D721Med (cell line): ENCODE data around the gene PDLIM5.

Experiments
- DNase-seq: peaks from one replicate; pipeline ENCODE4 v3.0.0; 2011; ENCODE audit warnings: low spot score; ENCODE audit not compliant: insufficient read length
- FAIRE-seq: peaks from 2 replicates; lab custom pipeline; 2011; peaks lifted over from hg19 to GRCh38; lab: Jason Lieb, UNC
- TF ChIP-seq, protein P1 (sequence below): IDR thresholded peaks from 2 replicates; pipeline ENCODE4 v1.5.1; 2012; ENCODE audit warnings: mild to moderate bottlenecking, control low read depth; ENCODE audit not compliant: insufficient read depth; ENCODE audit errors: missing control alignments

Gene PDLIM5

GRCh38 chr4:94516999-94517398 is 65.3 kb downstream of the PDLIM5 start:
- TF ChIP-seq, protein P1, sequence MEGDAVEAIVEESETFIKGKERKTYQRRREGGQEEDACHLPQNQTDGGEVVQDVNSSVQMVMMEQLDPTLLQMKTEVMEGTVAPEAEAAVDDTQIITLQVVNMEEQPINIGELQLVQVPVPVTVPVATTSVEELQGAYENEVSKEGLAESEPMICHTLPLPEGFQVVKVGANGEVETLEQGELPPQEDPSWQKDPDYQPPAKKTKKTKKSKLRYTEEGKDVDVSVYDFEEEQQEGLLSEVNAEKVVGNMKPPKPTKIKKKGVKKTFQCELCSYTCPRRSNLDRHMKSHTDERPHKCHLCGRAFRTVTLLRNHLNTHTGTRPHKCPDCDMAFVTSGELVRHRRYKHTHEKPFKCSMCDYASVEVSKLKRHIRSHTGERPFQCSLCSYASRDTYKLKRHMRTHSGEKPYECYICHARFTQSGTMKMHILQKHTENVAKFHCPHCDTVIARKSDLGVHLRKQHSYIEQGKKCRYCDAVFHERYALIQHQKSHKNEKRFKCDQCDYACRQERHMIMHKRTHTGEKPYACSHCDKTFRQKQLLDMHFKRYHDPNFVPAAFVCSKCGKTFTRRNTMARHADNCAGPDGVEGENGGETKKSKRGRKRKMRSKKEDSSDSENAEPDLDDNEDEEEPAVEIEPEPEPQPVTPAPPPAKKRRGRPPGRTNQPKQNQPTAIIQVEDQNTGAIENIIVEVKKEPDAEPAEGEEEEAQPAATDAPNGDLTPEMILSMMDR = no peak
- no peak for DNase-seq

GRCh38 chr4:94517492-94517891 is 65.8 kb downstream of the PDLIM5 start:
- FAIRE-seq = no peak
- TF ChIP-seq, protein P1 = no peak

More at GRCh38 chr4:94516999-94517398, 65.3 kb downstream of the PDLIM5 start:
- no peak for FAIRE-seq

GRCh38 chr4:94519019-94519418 is 67.3 kb downstream of the PDLIM5 start:
- DNase-seq = no peak
- FAIRE-seq = no peak
- TF ChIP-seq, protein P1 = no peak

More at GRCh38 chr4:94517492-94517891, 65.8 kb downstream of the PDLIM5 start:
- no peak for DNase-seq

- TF ChIP-seq, protein P1 = no peak
- FAIRE-seq = no peak
- no peak for DNase-seq
Observed at GRCh38 chr4:94519925-94520789, 68.4 kb downstream of the PDLIM5 start.

DNA sequence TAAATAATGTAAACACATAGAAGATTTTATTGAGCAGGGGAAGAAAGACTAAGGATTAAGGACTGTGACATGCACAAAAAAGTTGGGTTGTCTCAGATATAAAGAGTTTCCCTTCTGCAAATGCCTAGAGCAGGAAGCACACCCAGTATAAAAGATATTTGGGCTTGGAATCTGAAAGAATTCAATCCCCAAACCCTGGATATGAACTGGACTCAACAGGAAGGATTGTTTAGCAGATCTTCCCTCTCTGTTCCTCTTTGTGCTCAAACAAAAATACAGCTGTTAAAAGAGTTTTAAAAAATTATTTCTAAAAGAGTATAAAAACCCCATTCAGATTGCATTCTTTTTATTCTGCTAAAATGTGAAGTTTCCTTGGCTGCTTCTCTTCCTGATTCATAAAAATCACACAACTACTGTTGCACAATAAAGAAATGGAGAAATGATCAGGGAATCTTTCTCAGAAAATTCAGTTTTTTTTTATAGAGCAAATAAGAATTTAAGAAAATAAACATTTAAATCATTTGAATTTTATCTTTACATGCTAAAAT is 71.4 kb downstream of the PDLIM5 start:
- no peak for DNase-seq
- no peak for FAIRE-seq
- TF ChIP-seq, protein P1 = no peak

DNA sequence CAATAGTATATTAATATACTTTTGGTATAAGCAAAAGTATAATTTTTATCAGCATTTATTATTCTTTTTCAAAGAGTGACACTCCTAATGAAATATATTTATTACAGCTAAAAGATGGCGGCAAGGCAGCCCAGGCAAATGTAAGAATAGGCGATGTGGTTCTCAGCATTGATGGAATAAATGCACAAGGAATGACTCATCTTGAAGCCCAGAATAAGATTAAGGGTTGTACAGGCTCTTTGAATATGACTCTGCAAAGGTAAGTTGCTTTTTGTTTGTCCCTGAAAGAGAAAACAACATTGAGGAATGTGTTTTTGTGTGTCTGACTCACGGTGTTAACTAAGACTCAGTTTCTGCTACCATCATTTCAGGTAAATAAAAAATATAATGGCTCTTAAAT is 71.9 kb downstream of the PDLIM5 start:
- TF ChIP-seq, protein P1 = no peak
- no peak for FAIRE-seq
- DNase-seq = no peak
